ENCODE data around the gene GLCE. TPM values are rescaled to one million over a fixed set of nuclear protein-coding genes. Genes with fewer than 3 reads are reported as not detected.
A peak's percentile ranks its signal among the peaks of the same experiment; 100 is the strongest.

The GLCE gene
- polyA plus RNA-seq, 1 experiment: 48.1 TPM

DNA sequence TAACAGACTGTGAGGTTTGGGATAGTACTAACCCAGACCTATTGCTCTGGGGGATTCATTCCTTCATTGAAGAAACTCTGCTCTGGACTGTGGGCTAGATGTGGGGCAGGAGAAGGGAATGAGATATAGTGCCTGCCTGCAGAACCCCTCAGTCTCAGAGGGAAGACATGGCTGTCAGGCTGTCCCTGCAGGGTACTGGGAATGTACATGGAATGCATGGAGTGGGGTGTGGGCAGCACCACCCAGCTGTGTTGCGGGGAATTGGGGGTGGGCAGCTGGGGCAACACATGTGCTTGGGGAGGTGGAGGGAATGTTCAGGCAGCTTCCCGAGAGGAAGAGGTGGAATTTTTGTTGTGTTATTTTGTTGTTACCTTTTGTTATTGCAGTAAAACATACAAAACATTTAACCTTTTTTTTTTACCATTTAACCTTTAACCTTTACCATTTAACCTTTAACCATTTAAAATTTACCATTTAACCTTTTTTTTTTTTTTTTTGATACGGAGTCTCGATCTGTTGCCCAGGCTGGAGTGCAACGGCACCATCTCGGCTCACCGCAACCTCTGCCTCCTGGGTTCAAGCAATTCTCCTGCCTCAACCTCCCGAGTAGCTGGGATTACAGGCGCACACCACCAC is 145.6 kb downstream of the GLCE start:
- ChIA-PET POLR2A (no interaction called here), CTCF (no interaction called here)
- no peaks in the 10 kb centered on the region for H3K9me3 ChIP-seq (ENCODE audit: control insufficient read depth, insufficient read depth, low read length)
- TF ChIP-seq, protein P1, sequence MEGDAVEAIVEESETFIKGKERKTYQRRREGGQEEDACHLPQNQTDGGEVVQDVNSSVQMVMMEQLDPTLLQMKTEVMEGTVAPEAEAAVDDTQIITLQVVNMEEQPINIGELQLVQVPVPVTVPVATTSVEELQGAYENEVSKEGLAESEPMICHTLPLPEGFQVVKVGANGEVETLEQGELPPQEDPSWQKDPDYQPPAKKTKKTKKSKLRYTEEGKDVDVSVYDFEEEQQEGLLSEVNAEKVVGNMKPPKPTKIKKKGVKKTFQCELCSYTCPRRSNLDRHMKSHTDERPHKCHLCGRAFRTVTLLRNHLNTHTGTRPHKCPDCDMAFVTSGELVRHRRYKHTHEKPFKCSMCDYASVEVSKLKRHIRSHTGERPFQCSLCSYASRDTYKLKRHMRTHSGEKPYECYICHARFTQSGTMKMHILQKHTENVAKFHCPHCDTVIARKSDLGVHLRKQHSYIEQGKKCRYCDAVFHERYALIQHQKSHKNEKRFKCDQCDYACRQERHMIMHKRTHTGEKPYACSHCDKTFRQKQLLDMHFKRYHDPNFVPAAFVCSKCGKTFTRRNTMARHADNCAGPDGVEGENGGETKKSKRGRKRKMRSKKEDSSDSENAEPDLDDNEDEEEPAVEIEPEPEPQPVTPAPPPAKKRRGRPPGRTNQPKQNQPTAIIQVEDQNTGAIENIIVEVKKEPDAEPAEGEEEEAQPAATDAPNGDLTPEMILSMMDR (IDR thresholded peaks at IDR 0.05; ENCODE audit: low read depth, low read length): no peak
- H3K27ac ChIP-seq (ENCODE audit: low read depth, low read length): peak overlapping the region; percentile 84
- H3K27me3 ChIP-seq (ENCODE audit: control insufficient read depth, insufficient read depth, low read length): no peaks in the 10 kb centered on the region
- no peak overlapping the region for H3K4me3 ChIP-seq (ENCODE audit: low read depth, low read length)
- no peak for DNase-seq (ENCODE audit: low read depth, low spot score)

DNA sequence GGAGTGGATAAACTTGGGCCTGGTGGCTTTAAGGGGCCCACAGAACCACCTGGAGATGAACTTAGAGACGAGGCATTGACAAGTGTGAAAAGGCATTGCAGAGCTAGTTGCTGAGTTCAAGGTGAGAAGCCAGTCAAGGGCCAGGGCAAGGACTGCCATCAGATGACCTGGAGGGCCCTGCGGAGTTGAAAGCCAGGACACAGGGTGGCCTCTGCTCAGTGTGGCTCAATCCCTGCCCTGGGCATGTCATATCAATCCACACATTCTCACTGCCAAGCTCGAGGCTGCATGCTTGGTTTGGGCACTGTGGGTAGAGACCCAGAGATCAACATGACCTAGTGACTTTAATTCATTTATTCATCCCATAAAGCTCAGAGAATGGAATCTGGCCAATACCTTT is 147.5 kb downstream of the GLCE start:
- ChIA-PET CTCF (interaction anchor here (1.2 kb wide), 1 partner anchor 248 kb away, joined by 3 read pairs; no protein-coding TSS in a partner anchor), POLR2A (interaction anchor here (0.6 kb wide), 1 partner anchor 290 kb away, joined by 3 read pairs; no protein-coding TSS in a partner anchor)
- Histone ChIP-seq H3K4me3 (ENCODE audit: low read depth, low read length) (no peak overlapping the region), H3K27me3 (ENCODE audit: control insufficient read depth, insufficient read depth, low read length) (no peaks in the 10 kb centered on the region), H3K9me3 (ENCODE audit: control insufficient read depth, insufficient read depth, low read length) (no peaks in the 10 kb centered on the region), H3K27ac (ENCODE audit: low read depth, low read length) (no peak overlapping the region)
- DNase-seq (ENCODE audit: low read depth, low spot score): no peak
- TF ChIP-seq, protein P1 (IDR thresholded peaks at IDR 0.05; ENCODE audit: low read depth, low read length): no peak

DNA sequence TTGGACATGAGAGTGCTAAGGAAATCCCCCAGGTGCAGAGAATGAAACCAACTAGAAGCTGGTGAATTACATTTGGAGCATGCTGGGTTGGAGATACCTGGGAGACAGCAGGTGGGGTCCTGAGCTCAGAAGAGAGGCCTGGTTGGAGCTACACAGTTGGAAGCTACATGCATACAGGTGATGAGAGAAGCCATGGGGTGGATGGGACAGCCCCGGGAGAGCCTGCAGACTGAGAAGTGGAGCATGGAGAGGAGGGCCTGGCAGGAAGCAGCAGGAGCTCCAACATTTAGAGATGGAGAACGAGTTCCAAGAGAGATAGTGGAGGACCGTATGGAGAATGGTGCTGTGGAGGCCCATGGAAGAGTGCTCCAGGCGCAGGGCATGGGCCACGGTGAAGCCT is 148.5 kb downstream of the GLCE start:
- DNase-seq (ENCODE audit: low read depth, low spot score): no peak
- TF ChIP-seq, protein P1 (IDR thresholded peaks at IDR 0.05; ENCODE audit: low read depth, low read length): no peak
- POLR2A ChIA-PET: no interaction called here

DNA sequence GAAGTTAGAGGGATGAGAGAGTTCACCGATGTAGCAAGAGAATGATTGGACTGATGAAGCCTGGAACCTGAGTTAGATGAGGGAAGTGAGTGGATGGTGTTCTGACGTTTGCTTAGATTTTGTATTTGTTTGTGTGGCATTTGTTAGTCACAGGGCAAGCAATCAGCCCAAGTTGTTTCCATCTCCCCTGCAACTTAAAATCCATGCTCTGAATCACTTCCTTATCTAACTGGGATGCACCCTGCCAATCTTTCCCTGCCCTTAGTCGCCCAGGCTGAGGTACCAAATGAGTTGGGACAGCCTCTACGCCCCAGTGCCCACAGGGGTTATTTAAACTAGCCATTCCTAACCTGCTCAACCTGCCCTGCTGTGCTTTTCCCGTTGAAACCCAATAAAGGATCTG is 150.9 kb downstream of the GLCE start:
- CTCF ChIA-PET: no interaction called here
- no peaks in the 10 kb centered on the region for H3K27me3 ChIP-seq (ENCODE audit: control insufficient read depth, insufficient read depth, low read length)
- H3K27ac ChIP-seq (ENCODE audit: low read depth, low read length): no peak overlapping the region
- no peaks in the 10 kb centered on the region; the same call in 1 of the 2 replicates for H3K9me3 ChIP-seq (ENCODE audit: control insufficient read depth, insufficient read depth, low read length)
- TF ChIP-seq, protein P1 (IDR thresholded peaks at IDR 0.05; ENCODE audit: low read depth, low read length): no peak
- POLR2A ChIA-PET: no interaction called here
- no peak for DNase-seq (ENCODE audit: low read depth, low spot score)
- H3K4me3 ChIP-seq (ENCODE audit: low read depth, low read length): no peak overlapping the region

More for the DNA sequence above, 148.5 kb downstream of the GLCE start:
- no peaks in the 10 kb centered on the region for H3K27me3 ChIP-seq (ENCODE audit: control insufficient read depth, insufficient read depth, low read length)
- H3K9me3 ChIP-seq (ENCODE audit: control insufficient read depth, insufficient read depth, low read length): no peaks in the 10 kb centered on the region
- no peak overlapping the region for H3K4me3 ChIP-seq (ENCODE audit: low read depth, low read length)
- CTCF ChIA-PET: no interaction called here
- H3K27ac ChIP-seq (ENCODE audit: low read depth, low read length): no peak overlapping the region

DNA sequence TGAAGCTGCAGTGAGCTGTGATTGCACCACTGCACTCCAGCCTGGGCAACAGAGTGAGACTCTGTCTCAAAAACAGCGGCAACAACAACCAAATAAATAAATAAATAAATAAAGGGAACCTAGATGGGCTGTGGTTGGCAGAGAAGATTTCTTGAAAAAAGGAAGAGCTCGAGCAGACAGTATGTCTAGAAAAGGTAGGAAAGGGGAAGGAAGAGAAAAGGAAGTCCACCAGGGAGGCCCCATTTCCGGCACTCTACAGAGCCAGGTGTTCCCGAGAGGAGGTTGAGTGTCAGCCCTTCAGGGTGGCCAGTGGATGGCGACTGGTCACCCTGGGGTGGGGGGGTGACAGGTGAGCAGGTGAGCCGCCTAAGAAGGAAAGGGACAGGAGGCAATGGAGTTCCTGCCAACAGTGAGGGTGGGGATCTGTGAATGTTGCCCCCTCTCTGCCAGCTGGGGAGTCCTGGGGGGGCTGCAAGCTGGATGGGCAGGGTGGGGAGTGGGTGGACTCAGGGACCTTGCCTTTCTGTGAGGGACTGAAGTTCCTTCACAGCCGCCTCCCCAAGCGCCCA is 153.1 kb downstream of the GLCE start:
- CTCF ChIA-PET: no interaction called here

More for the DNA sequence above, 153.1 kb downstream of the GLCE start:
- no peak for DNase-seq (ENCODE audit: low read depth, low spot score)
- POLR2A ChIA-PET: no interaction called here
- Histone ChIP-seq H3K4me3 (ENCODE audit: low read depth, low read length) (no peak overlapping the region), H3K27me3 (ENCODE audit: control insufficient read depth, insufficient read depth, low read length) (no peaks in the 10 kb centered on the region), H3K27ac (ENCODE audit: low read depth, low read length) (no peak overlapping the region), H3K9me3 (ENCODE audit: control insufficient read depth, insufficient read depth, low read length) (no peaks in the 10 kb centered on the region; the same call in 1 of the 2 replicates)
- TF ChIP-seq, protein P1 (IDR thresholded peaks at IDR 0.05; ENCODE audit: low read depth, low read length): no peak

Data from AG04450 (cell line).